H1 (cell line): ENCODE data around the gene ELF4. TPM values are rescaled to one million over a fixed set of nuclear protein-coding genes. Genes with fewer than 3 reads are reported as not detected.

ENCODE experiments used
- ASH2L ChIP-seq: fragments of 200-600, 300-600 bp; sonication (generic); IDR thresholded peaks from one replicate; pipeline ENCODE4 v1.7.1; 2017; ENCODE audit warnings: low read length
- CHD7 ChIP-seq: fragments of 300-600 bp; sonication (generic); IDR thresholded peaks from 2 replicates; pipeline ENCODE4 v1.7.1; 2012; ENCODE audit warnings: low read length, moderate library complexity, mild to moderate bottlenecking, inconsistent platforms; ENCODE audit not compliant: insufficient replicate concordance
- EP300 ChIP-seq, 2 experiments: IDR thresholded peaks; 1 replicate in 1 of 2; 2 replicates in 1 of 2; pipeline ENCODE4 v1.6.1; 2011 to 2012; ENCODE audit warnings: low read depth in 2 of 2, low read length in 2 of 2, mild to moderate bottlenecking in 2 of 2, borderline replicate concordance in 1 of 2, inconsistent platforms in 1 of 2, moderate library complexity in 1 of 2
- NANOG ChIP-seq: IDR thresholded peaks from 2 replicates; pipeline ENCODE4 v1.6.1; 2011; ENCODE audit warnings: low read length, low read depth, mild to moderate bottlenecking, inconsistent platforms; ENCODE audit not compliant: insufficient read depth, poor library complexity, severe bottlenecking
- PHF8 ChIP-seq: fragments of 200-600 bp; sonication (generic); conservative IDR thresholded peaks from 2 replicates; pipeline ENCODE4 v1.7.1; 2012; ENCODE audit warnings: low read depth, mild to moderate bottlenecking, inconsistent platforms, low read length, moderate library complexity
- RFX5 ChIP-seq: IDR thresholded peaks from 2 replicates; pipeline ENCODE4 v1.6.1; 2011; ENCODE audit warnings: low read depth, low read length, improper control_type of control experiment, borderline replicate concordance
- RNF2 ChIP-seq: fragments of 200-900, 300-1000 bp; sonication (generic); IDR thresholded peaks from 2 replicates; pipeline ENCODE4 v1.7.1; 2016; ENCODE audit warnings: borderline replicate concordance, low read depth, mild to moderate bottlenecking, antibody characterized with exemption, low read length; ENCODE audit not compliant: poor library complexity, severe bottlenecking; ENCODE audit errors: missing control alignments
- SIRT6 ChIP-seq: IDR thresholded peaks from one replicate; pipeline ENCODE4 v1.7.1; 2012; ENCODE audit warnings: low read length, inconsistent platforms
- polyA plus RNA-seq, 7 experiments: library from polyadenylated mRNA; depleted of rRNA in 3 of 7; stranded (reverse) in 5 of 7; unstranded in 2 of 7; fragments of >200 nt in 5 of 7; fragments of 200-250 nt in 2 of 7; gene quantifications; 1 replicate in 5 of 7; 2 replicates in 1 of 7; 4 replicates in 1 of 7; pipeline versions ENCODE4 v1.2.1 to v1.2.3, GENCODE V29; 2011 to 2013; ENCODE audit warnings: missing spikeins in 2 of 7, mixed read lengths in 2 of 7
- total RNA-seq: library from RNA; stranded (reverse); fragmentation: NEBNext Ultra II Directional; extraction: Animal tissue kit (Norgen Biotek cat#: 25700); gene quantifications from 2 replicates; pipeline ENCODE4 v1.2.1, GENCODE V29; 2021

ELF4 gene
- total and polyA plus RNA-seq, 2 of the 8 experiments (the other 6 are each of a cell fraction or from before 2014, with no cell fraction given), result 1.8 to 2.0 TPM

- no peak for TF ChIP-seq EP300 (IDR thresholded peaks at IDR 0.05; ENCODE audit: borderline replicate concordance in 1 of 2, low read depth in 2 of 2, low read length in 2 of 2)
- TF ChIP-seq NANOG, result no peak
- no peak for TF ChIP-seq PHF8
- no peak for TF ChIP-seq RFX5
- no peak for TF ChIP-seq RNF2
- TF ChIP-seq SIRT6, result no peak
- no peak for TF ChIP-seq ASH2L
- TF ChIP-seq CHD7, result no peak
Observed at GRCh38 chrX:130109429-130110378, 593 bp downstream of the ELF4 start (continued).
